MCF 10A (cell line): Measurements from ENCODE around the gene UCN2. TPM values are rescaled to one million over a fixed set of nuclear protein-coding genes. Genes with fewer than 3 reads are reported as not detected.
A peak's percentile ranks its signal among the peaks of the same experiment; 100 is the strongest.

Source experiments
- BruUV-seq: library from RNA; stranded (reverse); fragments of 400-500 nt; replicated peaks from 2 replicates; lab custom pipeline; 2021; lab: Mats Ljungman, UMichigan
- CTCF ChIA-PET: fragments of 300-600 bp; sonication (Branson Sonifier 250); formaldehyde crosslinking; extraction: SDS; loops from one replicate; lab custom pipeline; 2021; ENCODE audit warnings: antibody characterized with exemption, inconsistent platforms; lab: Yijun Ruan, JAX
- POLR2A ChIA-PET: fragments of 300-600, 350-650 bp; sonication (Branson Sonifier 250); formaldehyde crosslinking; extraction: SDS; loops from one replicate; lab custom pipeline; 2020; ENCODE audit warnings: antibody characterized with exemption, inconsistent platforms; lab: Yijun Ruan, JAX
- DNase-seq: peaks from one replicate; pipeline ENCODE4 v3.0.0-alpha.2; 2018; ENCODE audit not compliant: unreplicated experiment
- H3K27ac Mint-ChIP-seq: one replicate; pipeline ENCODE4 v1.8.0; 2022; ENCODE audit warnings: mild to moderate bottlenecking, low read depth, mixed read lengths; ENCODE audit not compliant: unreplicated experiment
- H3K27me3 Mint-ChIP-seq: one replicate; pipeline ENCODE4 v1.8.0; 2022; ENCODE audit warnings: mixed read lengths; ENCODE audit not compliant: insufficient read depth, unreplicated experiment
- H3K36me3 Mint-ChIP-seq: one replicate; pipeline ENCODE4 v1.8.0; 2022; ENCODE audit warnings: mild to moderate bottlenecking, moderate library complexity, mixed read lengths; ENCODE audit not compliant: insufficient read depth, unreplicated experiment
- H3K4me1 Mint-ChIP-seq: one replicate; pipeline ENCODE4 v1.8.0; 2022; ENCODE audit warnings: mixed read lengths; ENCODE audit not compliant: insufficient read depth, unreplicated experiment
- H3K4me3 Mint-ChIP-seq: one replicate; pipeline ENCODE4 v1.8.0; 2022; ENCODE audit warnings: mild to moderate bottlenecking, moderate library complexity, mixed read lengths; ENCODE audit not compliant: unreplicated experiment
- H3K9me3 Mint-ChIP-seq: one replicate; pipeline ENCODE4 v1.8.0; 2022; ENCODE audit warnings: mixed read lengths; ENCODE audit not compliant: unreplicated experiment
- CTCF ChIP-seq: fragments of 200-600 bp; IDR thresholded peaks from one replicate; pipeline ENCODE4 v1.8.0; 2022; ENCODE audit warnings: antibody characterized with exemption, mild to moderate bottlenecking; ENCODE audit not compliant: unreplicated experiment
- intact Hi-C: fragments of 100-400 bp; cut with micrococcal nuclease; formaldehyde crosslinking; loops from 2 replicates; pipeline ENCODE4 v1.14.1; 2022
- total RNA-seq: library from RNA; stranded (reverse); gene quantifications from 2 replicates; pipeline ENCODE4 v1.2.3, GENCODE V29; 2022

The UCN2 gene
- total RNA-seq, 1 experiment from 2014 or later: 3.8 TPM

GRCh38 chr3:48538451-48538850 is 25.1 kb downstream of the UCN2 start:
- no peak for DNase-seq
- TF ChIP-seq CTCF: no peak
- BruUV-seq: no TSS peak
- Mint-ChIP-seq H3K36me3 (peaks cover 24% of the 10 kb centered on the region), H3K4me1 (no peaks in the 10 kb centered on the region), H3K4me3 (no peak overlapping the region), H3K9me3 (no peaks in the 10 kb centered on the region), H3K27me3 (no peaks in the 10 kb centered on the region), H3K27ac (no peak overlapping the region)
- POLR2A ChIA-PET: interaction anchor here (0.6 kb wide), 1 partner anchor 34 kb away, joined by 3 read pairs; no protein-coding TSS in a partner anchor
- intact Hi-C loops: no loop called here
- CTCF ChIA-PET: interaction anchor here (0.6 kb wide), 2 partner anchors 42 to 264 kb away, joined by 3 read pairs; no protein-coding TSS in a partner anchor

GRCh38 chr3:48536785-48537184 is 26.8 kb downstream of the UCN2 start:
- Mint-ChIP-seq H3K36me3 (peaks cover 21% of the 10 kb centered on the region), H3K4me1 (no peaks in the 10 kb centered on the region), H3K27ac (no peak overlapping the region), H3K4me3 (no peak overlapping the region), H3K27me3 (no peaks in the 10 kb centered on the region), H3K9me3 (no peaks in the 10 kb centered on the region)
- BruUV-seq: no TSS peak
- no peak for DNase-seq
- intact Hi-C loops: no loop called here
- CTCF ChIA-PET: interaction anchor here (0.6 to 1.9 kb wide), 4 partner anchors 7 to 101 kb away, joined by 4 to 9 read pairs (median 5); no protein-coding TSS in a partner anchor
- POLR2A ChIA-PET: interaction anchor here (1.1 kb wide), 1 partner anchor 194 kb away, joined by 3 read pairs; no protein-coding TSS in a partner anchor
- no peak for TF ChIP-seq CTCF

GRCh38 chr3:48536116-48536515 is 27.5 kb downstream of the UCN2 start:
- H3K4me3 Mint-ChIP-seq: no peak overlapping the region
- no peak for DNase-seq
- H3K36me3 Mint-ChIP-seq: peaks cover 21% of the 10 kb centered on the region
- ChIA-PET POLR2A (no interaction called here), CTCF (interaction anchor here (0.6 to 1.9 kb wide), 4 partner anchors 8 to 100 kb away, joined by 3 to 9 read pairs (median 5); no protein-coding TSS in a partner anchor)
- no peaks in the 10 kb centered on the region for H3K27me3 Mint-ChIP-seq
- intact Hi-C loops: no loop called here
- no peak for TF ChIP-seq CTCF
- no peaks in the 10 kb centered on the region for H3K9me3 Mint-ChIP-seq
- no TSS peak for BruUV-seq
- H3K27ac Mint-ChIP-seq: no peak overlapping the region
- H3K4me1 Mint-ChIP-seq: no peaks in the 10 kb centered on the region

DNA sequence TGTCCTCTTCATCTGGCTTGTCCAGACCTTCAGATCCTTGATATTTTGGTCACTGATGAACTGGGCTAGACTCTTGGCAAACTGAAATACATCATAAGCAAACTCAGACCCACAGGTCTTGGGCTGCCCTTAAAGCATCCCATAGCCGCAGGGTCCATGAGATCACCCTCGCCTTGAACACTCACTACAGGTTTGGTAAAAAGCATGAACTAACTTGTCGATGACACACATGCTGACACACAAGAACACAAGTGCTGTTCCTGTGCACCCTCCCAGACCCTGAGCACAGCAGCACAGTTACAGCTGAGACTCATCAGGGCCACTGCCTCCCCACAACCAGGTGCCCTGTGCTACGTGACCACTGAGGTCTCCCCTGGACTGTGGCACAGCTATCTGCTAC is 28.0 kb downstream of the UCN2 start:
- DNase-seq: peak; percentile 59
- H3K4me1 Mint-ChIP-seq: no peaks in the 10 kb centered on the region
- ChIA-PET POLR2A (no interaction called here), CTCF (interaction anchor here (0.6 to 1.9 kb wide), 3 partner anchors 11 to 66 kb away, joined by 3 to 9 read pairs (median 3); no protein-coding TSS in a partner anchor)
- H3K4me3 Mint-ChIP-seq: no peak overlapping the region
- intact Hi-C loops: no loop called here
- BruUV-seq: no TSS peak
- peak overlapping the region; percentile 61 for H3K27ac Mint-ChIP-seq
- no peaks in the 10 kb centered on the region for H3K9me3 Mint-ChIP-seq
- no peak for TF ChIP-seq CTCF
- H3K27me3 Mint-ChIP-seq: no peaks in the 10 kb centered on the region
- peaks cover 21% of the 10 kb centered on the region for H3K36me3 Mint-ChIP-seq
